ENCODE results near the gene RAD51B. TPM values are rescaled to one million over a fixed set of nuclear protein-coding genes. Genes with fewer than 3 reads are reported as not detected.

Gene RAD51B
- total and polyA plus RNA-seq, 2 of the 13 experiments (the other 11 are each of a cell fraction or from before 2014, with no cell fraction given) = 7.0 to 9.5 TPM

DNA sequence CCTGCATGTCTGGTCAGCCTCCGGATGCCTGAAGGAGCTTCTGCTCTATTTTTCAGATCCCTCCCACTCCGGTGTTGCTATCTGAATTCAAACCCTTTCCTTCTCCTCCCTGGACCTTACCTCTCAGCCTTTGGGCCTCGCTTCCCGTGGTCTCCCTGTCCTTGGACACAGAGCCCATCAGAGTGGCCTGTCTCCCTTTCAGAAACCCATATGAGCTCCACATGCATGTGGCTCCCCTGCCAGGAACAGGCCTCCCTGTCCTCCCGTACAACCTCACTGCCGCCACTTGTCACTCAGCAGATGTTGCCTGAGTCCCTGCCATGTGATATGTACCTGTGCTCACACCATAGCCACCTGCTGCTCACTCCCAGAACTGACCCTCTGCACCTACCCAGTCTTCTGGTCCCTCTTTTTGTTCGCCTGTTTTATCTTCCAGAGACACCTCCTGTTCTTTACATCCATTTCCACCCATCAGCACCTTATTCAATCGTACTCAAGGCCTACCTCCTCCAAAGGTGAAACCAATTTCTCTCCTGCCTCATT, 790.7 kb downstream of the RAD51B start (continued):
- no peak for TF ChIP-seq GATAD2A (CRISPR knock-in tag; IDR thresholded peaks at IDR 0.05)
- TF ChIP-seq POLR2AphosphoS5 (IDR thresholded peaks at IDR 0.05; ENCODE audit: low read depth, low read length) = no peak
- no peak for TF ChIP-seq ZSCAN12 (CRISPR knock-in tag; IDR thresholded peaks at IDR 0.05)
- no peak for TF ChIP-seq PHF21A (CRISPR knock-in tag; IDR thresholded peaks at IDR 0.05)
- TF ChIP-seq, protein P1, sequence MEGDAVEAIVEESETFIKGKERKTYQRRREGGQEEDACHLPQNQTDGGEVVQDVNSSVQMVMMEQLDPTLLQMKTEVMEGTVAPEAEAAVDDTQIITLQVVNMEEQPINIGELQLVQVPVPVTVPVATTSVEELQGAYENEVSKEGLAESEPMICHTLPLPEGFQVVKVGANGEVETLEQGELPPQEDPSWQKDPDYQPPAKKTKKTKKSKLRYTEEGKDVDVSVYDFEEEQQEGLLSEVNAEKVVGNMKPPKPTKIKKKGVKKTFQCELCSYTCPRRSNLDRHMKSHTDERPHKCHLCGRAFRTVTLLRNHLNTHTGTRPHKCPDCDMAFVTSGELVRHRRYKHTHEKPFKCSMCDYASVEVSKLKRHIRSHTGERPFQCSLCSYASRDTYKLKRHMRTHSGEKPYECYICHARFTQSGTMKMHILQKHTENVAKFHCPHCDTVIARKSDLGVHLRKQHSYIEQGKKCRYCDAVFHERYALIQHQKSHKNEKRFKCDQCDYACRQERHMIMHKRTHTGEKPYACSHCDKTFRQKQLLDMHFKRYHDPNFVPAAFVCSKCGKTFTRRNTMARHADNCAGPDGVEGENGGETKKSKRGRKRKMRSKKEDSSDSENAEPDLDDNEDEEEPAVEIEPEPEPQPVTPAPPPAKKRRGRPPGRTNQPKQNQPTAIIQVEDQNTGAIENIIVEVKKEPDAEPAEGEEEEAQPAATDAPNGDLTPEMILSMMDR (CRISPR knock-in tag; IDR thresholded peaks at IDR 0.05) = peak; percentile 41
- no peak for TF ChIP-seq HIVEP1 (CRISPR knock-in tag; IDR thresholded peaks at IDR 0.05)
- no peak for TF ChIP-seq TAF15 (IDR thresholded peaks at IDR 0.05; ENCODE audit: low read depth, low read length, poor library complexity, severe bottlenecking)
- no peak for TF ChIP-seq CBX1 (IDR thresholded peaks at IDR 0.05; ENCODE audit: low read depth)
- no peak for TF ChIP-seq ESRRA (CRISPR knock-in tag; IDR thresholded peaks at IDR 0.05; ENCODE audit: low read depth)
- no peak for TF ChIP-seq PCBP2 (optimal IDR thresholded peaks at IDR 0.05; ENCODE audit: low read depth, low read length, poor library complexity, severe bottlenecking)
- TF ChIP-seq ZNF552 (CRISPR knock-in tag; IDR thresholded peaks at IDR 0.05; ENCODE audit: borderline replicate concordance) = no peak
- no peak for TF ChIP-seq HOXD1 (CRISPR knock-in tag; IDR thresholded peaks at IDR 0.05)
- TF ChIP-seq, protein P2, sequence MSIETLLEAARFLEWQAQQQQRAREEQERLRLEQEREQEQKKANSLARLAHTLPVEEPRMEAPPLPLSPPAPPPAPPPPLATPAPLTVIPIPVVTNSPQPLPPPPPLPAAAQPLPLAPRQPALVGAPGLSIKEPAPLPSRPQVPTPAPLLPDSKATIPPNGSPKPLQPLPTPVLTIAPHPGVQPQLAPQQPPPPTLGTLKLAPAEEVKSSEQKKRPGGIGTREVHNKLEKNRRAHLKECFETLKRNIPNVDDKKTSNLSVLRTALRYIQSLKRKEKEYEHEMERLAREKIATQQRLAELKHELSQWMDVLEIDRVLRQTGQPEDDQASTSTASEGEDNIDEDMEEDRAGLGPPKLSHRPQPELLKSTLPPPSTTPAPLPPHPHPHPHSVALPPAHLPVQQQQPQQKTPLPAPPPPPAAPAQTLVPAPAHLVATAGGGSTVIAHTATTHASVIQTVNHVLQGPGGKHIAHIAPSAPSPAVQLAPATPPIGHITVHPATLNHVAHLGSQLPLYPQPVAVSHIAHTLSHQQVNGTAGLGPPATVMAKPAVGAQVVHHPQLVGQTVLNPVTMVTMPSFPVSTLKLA (IDR thresholded peaks at IDR 0.05) = peak; percentile 51
- TF ChIP-seq CENPX (CRISPR knock-in tag; IDR thresholded peaks at IDR 0.05) = no peak
- TF ChIP-seq, protein P3, sequence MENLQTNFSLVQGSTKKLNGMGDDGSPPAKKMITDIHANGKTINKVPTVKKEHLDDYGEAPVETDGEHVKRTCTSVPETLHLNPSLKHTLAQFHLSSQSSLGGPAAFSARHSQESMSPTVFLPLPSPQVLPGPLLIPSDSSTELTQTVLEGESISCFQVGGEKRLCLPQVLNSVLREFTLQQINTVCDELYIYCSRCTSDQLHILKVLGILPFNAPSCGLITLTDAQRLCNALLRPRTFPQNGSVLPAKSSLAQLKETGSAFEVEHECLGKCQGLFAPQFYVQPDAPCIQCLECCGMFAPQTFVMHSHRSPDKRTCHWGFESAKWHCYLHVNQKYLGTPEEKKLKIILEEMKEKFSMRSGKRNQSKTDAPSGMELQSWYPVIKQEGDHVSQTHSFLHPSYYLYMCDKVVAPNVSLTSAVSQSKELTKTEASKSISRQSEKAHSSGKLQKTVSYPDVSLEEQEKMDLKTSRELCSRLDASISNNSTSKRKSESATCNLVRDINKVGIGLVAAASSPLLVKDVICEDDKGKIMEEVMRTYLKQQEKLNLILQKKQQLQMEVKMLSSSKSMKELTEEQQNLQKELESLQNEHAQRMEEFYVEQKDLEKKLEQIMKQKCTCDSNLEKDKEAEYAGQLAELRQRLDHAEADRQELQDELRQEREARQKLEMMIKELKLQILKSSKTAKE (CRISPR knock-in tag; IDR thresholded peaks at IDR 0.05; ENCODE audit: borderline replicate concordance) = no peak
- TF ChIP-seq TGIF2 (CRISPR knock-in tag; IDR thresholded peaks at IDR 0.05) = no peak
- no peak for TF ChIP-seq ZNF501 (CRISPR knock-in tag; IDR thresholded peaks at IDR 0.05)
- TF ChIP-seq MATR3 (CRISPR knock-in tag; IDR thresholded peaks at IDR 0.05) = no peak
- no peak for TF ChIP-seq ARNTL (CRISPR knock-in tag; IDR thresholded peaks at IDR 0.05)
- TF ChIP-seq POLR2A (IDR thresholded peaks at IDR 0.05; ENCODE audit: insufficient read depth in 1 of 2, low read depth in 2 of 2, low read length in 2 of 2) = no peak
- TF ChIP-seq HMG20B (CRISPR knock-in tag; conservative IDR thresholded peaks at IDR 0.05) = no peak
- no peak for TF ChIP-seq POLR2AphosphoS2 (IDR thresholded peaks at IDR 0.05; ENCODE audit: low read depth, low read length)
- TF ChIP-seq NFATC3 (CRISPR knock-in tag; IDR thresholded peaks at IDR 0.05) = no peak
- TF ChIP-seq CREB1 (IDR thresholded peaks at IDR 0.05) = no peak
- no peak for TF ChIP-seq CREB1 (CRISPR knock-in tag; IDR thresholded peaks at IDR 0.05)
- no peak for TF ChIP-seq RELA (CRISPR knock-in tag; IDR thresholded peaks at IDR 0.05)

Data from HepG2 (cell line).